ENCODE measurements around the gene KLHDC4.

KLHDC4 gene

DNA sequence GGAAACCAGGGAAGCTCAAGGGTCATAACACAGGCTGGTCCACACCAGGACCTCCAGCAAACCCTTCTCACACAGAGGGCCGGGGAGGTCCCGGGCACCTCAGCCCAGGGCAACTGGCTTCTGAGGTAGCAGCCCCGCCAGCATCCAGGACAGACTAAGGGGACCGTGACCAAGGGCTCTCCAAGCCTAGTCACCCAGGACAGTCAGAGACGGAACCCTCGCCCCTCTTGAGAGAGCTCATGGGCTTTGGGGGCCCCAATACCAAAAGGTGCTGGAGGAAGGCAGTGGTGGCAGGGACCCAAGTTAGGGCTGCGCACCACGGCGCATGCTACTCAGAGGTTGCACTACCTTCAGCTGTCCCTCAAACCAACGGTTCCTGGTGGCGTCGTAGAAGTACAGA lies 54.9 kb downstream of the KLHDC4 start:
- DNase-seq, result no peak
- H3K9ac ChIP-seq (ENCODE audit: low read length), result no peak overlapping the region
- H3K4me3 ChIP-seq (ENCODE audit: low read length), result no peak overlapping the region
- no peaks in the 10 kb centered on the region for H3K9me2 ChIP-seq (replicated peaks; ENCODE audit: insufficient read depth, low read length)
- H2AFZ ChIP-seq (ENCODE audit: low read length), result no peak overlapping the region
- no peaks in the 10 kb centered on the region for H3K4me1 ChIP-seq (ENCODE audit: low read length)
- no peak overlapping the region for H3K4me2 ChIP-seq (ENCODE audit: low read depth, low read length)
- no peak overlapping the region for H3K27ac ChIP-seq (ENCODE audit: low read length)
- no peaks in the 10 kb centered on the region for H3K36me3 ChIP-seq (replicated peaks; ENCODE audit: insufficient read depth, low read length)
- no peak for TF ChIP-seq EZH2 (optimal IDR thresholded peaks at IDR 0.05; ENCODE audit: low read depth, low read length)
- TF ChIP-seq, protein P1, sequence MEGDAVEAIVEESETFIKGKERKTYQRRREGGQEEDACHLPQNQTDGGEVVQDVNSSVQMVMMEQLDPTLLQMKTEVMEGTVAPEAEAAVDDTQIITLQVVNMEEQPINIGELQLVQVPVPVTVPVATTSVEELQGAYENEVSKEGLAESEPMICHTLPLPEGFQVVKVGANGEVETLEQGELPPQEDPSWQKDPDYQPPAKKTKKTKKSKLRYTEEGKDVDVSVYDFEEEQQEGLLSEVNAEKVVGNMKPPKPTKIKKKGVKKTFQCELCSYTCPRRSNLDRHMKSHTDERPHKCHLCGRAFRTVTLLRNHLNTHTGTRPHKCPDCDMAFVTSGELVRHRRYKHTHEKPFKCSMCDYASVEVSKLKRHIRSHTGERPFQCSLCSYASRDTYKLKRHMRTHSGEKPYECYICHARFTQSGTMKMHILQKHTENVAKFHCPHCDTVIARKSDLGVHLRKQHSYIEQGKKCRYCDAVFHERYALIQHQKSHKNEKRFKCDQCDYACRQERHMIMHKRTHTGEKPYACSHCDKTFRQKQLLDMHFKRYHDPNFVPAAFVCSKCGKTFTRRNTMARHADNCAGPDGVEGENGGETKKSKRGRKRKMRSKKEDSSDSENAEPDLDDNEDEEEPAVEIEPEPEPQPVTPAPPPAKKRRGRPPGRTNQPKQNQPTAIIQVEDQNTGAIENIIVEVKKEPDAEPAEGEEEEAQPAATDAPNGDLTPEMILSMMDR (IDR thresholded peaks at IDR 0.05; ENCODE audit: low read length), result no peak
- no peak for TF ChIP-seq EZH2phosphoT487 (IDR thresholded peaks at IDR 0.05; ENCODE audit: low read length)
- no peaks in the 10 kb centered on the region for H3K79me2 ChIP-seq (ENCODE audit: low read length)
- no peaks in the 10 kb centered on the region for H3K27me3 ChIP-seq (replicated peaks; ENCODE audit: insufficient read depth, low read length)
- H4K20me1 ChIP-seq (ENCODE audit: insufficient read depth, low read length), result no peaks in the 10 kb centered on the region
- no peaks in the 10 kb centered on the region for H3F3A ChIP-seq (ENCODE audit: insufficient read depth, low read length)
- H3K9me3 ChIP-seq (replicated peaks; ENCODE audit: insufficient read depth, low read length), result no peaks in the 10 kb centered on the region

DNA sequence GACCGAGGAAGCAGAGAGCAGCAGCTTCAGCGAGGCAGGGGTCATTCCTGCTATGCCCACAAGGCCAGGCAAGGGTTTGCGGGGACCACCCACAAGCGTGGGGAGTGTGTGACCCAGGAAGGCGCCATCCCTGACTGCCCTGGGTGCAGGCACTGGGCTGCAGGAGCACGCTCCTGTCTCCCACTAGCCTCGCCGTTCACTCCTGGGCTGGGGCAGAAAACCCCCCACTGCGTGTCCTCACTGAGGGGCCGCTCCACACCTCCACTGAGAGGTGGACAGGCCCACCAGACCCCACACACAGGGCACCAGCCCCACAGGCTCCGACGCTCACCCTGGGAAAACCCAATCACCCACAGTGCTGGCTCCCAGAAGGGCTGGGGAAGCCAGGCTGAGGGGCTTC lies 56.1 kb downstream of the KLHDC4 start:
- Histone ChIP-seq H3K4me2 (ENCODE audit: low read depth, low read length) (no peak overlapping the region), H3F3A (ENCODE audit: insufficient read depth, low read length) (no peaks in the 10 kb centered on the region), H3K4me1 (ENCODE audit: low read length) (no peaks in the 10 kb centered on the region), H3K27me3 (replicated peaks; ENCODE audit: insufficient read depth, low read length) (no peaks in the 10 kb centered on the region), H3K9me3 (replicated peaks; ENCODE audit: insufficient read depth, low read length) (no peaks in the 10 kb centered on the region), H3K4me3 (ENCODE audit: low read length) (no peak overlapping the region), H2AFZ (ENCODE audit: low read length) (no peak overlapping the region), H3K9ac (ENCODE audit: low read length) (no peak overlapping the region), H3K79me2 (ENCODE audit: low read length) (no peaks in the 10 kb centered on the region), H3K27ac (ENCODE audit: low read length) (no peak overlapping the region), H3K9me2 (replicated peaks; ENCODE audit: insufficient read depth, low read length) (no peaks in the 10 kb centered on the region), H3K36me3 (replicated peaks; ENCODE audit: insufficient read depth, low read length) (no peaks in the 10 kb centered on the region), H4K20me1 (ENCODE audit: insufficient read depth, low read length) (no peaks in the 10 kb centered on the region)
- no peak for DNase-seq
- TF ChIP-seq EZH2 (optimal IDR thresholded peaks at IDR 0.05; ENCODE audit: low read depth, low read length) (no peak), EZH2phosphoT487 (IDR thresholded peaks at IDR 0.05; ENCODE audit: low read length) (no peak)
- TF ChIP-seq, protein P1 (IDR thresholded peaks at IDR 0.05; ENCODE audit: low read length), result no peak

DNA sequence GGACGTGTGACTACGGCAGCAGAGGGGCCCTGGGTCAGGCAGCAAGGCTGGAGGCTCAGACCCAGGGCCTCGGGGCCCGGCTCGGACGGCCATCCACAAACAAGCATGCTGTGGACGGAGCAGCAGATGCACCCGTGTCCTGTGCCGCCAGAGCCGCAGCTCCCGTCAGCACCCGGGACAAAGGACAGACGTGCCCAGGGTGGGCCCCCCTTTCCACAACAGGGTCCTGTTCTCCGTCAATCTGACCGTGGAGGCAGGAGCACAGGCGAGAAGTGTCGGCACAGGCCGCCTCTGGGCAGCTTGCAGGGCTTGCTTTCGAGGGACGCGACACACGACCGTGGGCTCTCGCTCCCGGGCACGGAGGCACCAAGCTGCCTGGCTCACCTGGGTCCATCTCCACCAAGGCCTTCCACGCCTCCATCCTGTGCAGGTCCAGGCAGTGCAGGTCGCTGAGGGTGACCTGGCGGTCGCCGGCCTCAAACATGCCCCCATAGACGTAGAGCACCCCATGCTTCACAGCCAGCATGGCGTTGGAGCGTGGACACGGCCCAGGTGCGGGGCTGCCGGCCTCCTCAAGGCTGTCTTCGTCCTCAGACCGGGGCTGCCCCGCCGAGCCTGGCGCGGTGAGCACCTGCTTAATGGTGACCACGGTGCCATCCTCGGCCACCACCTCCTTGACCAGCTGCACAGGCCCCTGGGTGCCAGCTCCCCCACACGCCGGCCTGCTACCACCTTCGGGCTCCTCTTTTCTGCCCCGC lies 56.7 kb downstream of the KLHDC4 start:
- Histone ChIP-seq H3F3A (ENCODE audit: insufficient read depth, low read length) (no peaks in the 10 kb centered on the region), H2AFZ (ENCODE audit: low read length) (no peak overlapping the region), H3K4me1 (ENCODE audit: low read length) (no peaks in the 10 kb centered on the region), H3K27me3 (replicated peaks; ENCODE audit: insufficient read depth, low read length) (no peaks in the 10 kb centered on the region), H3K79me2 (ENCODE audit: low read length) (no peaks in the 10 kb centered on the region), H3K9me3 (replicated peaks; ENCODE audit: insufficient read depth, low read length) (no peaks in the 10 kb centered on the region), H4K20me1 (ENCODE audit: insufficient read depth, low read length) (no peaks in the 10 kb centered on the region), H3K36me3 (replicated peaks; ENCODE audit: insufficient read depth, low read length) (no peaks in the 10 kb centered on the region), H3K4me3 (ENCODE audit: low read length) (no peak overlapping the region), H3K9ac (ENCODE audit: low read length) (no peak overlapping the region), H3K27ac (ENCODE audit: low read length) (no peak overlapping the region), H3K4me2 (ENCODE audit: low read depth, low read length) (no peak overlapping the region), H3K9me2 (replicated peaks; ENCODE audit: insufficient read depth, low read length) (no peaks in the 10 kb centered on the region)
- TF ChIP-seq EZH2 (optimal IDR thresholded peaks at IDR 0.05; ENCODE audit: low read depth, low read length) (no peak), EZH2phosphoT487 (IDR thresholded peaks at IDR 0.05; ENCODE audit: low read length) (no peak)
- TF ChIP-seq, protein P1 (IDR thresholded peaks at IDR 0.05; ENCODE audit: low read length), result no peak
- no peak for DNase-seq

Measured in MM.1S (cell line).